ENCODE results near the gene PANX1.
"Not testable (repeated sequence)": the region's sequence is repeated elsewhere in the genome, so short reads cannot be mapped to it uniquely, and the experiment has no call there.

Gene PANX1

GRCh38 chr11:94150056-94150455, 21.4 kb downstream of the PANX1 start:
- DNase-seq (ENCODE audit: low spot score) = no peak

- no peak for DNase-seq (ENCODE audit: low spot score)
Measured at GRCh38 chr11:94150704-94151685, 22.4 kb downstream of the PANX1 start.

- peak; percentile 82 for DNase-seq (ENCODE audit: low spot score)
Measured at GRCh38 chr11:94151903-94152677, 23.4 kb downstream of the PANX1 start.

- no peak for DNase-seq (ENCODE audit: low spot score)
Measured at GRCh38 chr11:94152678-94153065, 24.0 kb downstream of the PANX1 start.

GRCh38 chr11:94153320-94153719, 24.7 kb downstream of the PANX1 start:
- no peak for DNase-seq (ENCODE audit: low spot score)

- no peak for DNase-seq (ENCODE audit: low spot score)
Measured at GRCh38 chr11:94154095-94154856, 25.6 kb downstream of the PANX1 start.

GRCh38 chr11:94157339-94157738, 28.7 kb downstream of the PANX1 start:
- not testable (repeated sequence) for DNase-seq (ENCODE audit: low spot score)

GRCh38 chr11:94168882-94169281, 40.2 kb downstream of the PANX1 start:
- DNase-seq (ENCODE audit: low spot score) = no peak

GRCh38 chr11:94169516-94169915, 40.9 kb downstream of the PANX1 start:
- DNase-seq (ENCODE audit: low spot score) = no peak

- DNase-seq (ENCODE audit: low spot score) = no peak
Measured at GRCh38 chr11:94169930-94170545, 41.4 kb downstream of the PANX1 start.

GRCh38 chr11:94170953-94171352, 42.3 kb downstream of the PANX1 start:
- no peak for DNase-seq (ENCODE audit: low spot score)

GRCh38 chr11:94171693-94172440, 43.2 kb downstream of the PANX1 start:
- peak; percentile 30 for DNase-seq (ENCODE audit: low spot score)

GRCh38 chr11:94175535-94175934, 46.9 kb downstream of the PANX1 start:
- no peak for DNase-seq (ENCODE audit: low spot score)

- no peak for DNase-seq (ENCODE audit: low spot score)
Measured at GRCh38 chr11:94178331-94178730, 49.7 kb downstream of the PANX1 start.

GRCh38 chr11:94179696-94180095, 51.1 kb downstream of the PANX1 start:
- DNase-seq (ENCODE audit: low spot score) = no peak

- no peak for DNase-seq (ENCODE audit: low spot score)
Measured at GRCh38 chr11:94181526-94181925, 52.9 kb downstream of the PANX1 start.

GRCh38 chr11:94181943-94182342, 53.3 kb downstream of the PANX1 start:
- DNase-seq (ENCODE audit: low spot score) = no peak

- no peak for DNase-seq (ENCODE audit: low spot score)
Measured at GRCh38 chr11:94183251-94183885, 54.7 kb downstream of the PANX1 start.

- DNase-seq (ENCODE audit: low spot score) = peak; percentile 64
Measured at GRCh38 chr11:94183886-94184264, 55.2 kb downstream of the PANX1 start.

- DNase-seq (ENCODE audit: low spot score) = no peak
Measured at GRCh38 chr11:94184362-94184761, 55.7 kb downstream of the PANX1 start.

- DNase-seq (ENCODE audit: low spot score) = no peak
Measured at GRCh38 chr11:94184846-94185245, 56.2 kb downstream of the PANX1 start.

Measured in kidney capillary endothelial cell (primary cell).